Measurements from ENCODE around the gene CRACR2B. TPM values are rescaled to one million over a fixed set of nuclear protein-coding genes. Genes with fewer than 3 reads are reported as not detected.
A peak's percentile ranks its signal among the peaks of the same experiment; 100 is the strongest.

The CRACR2B gene
- total and polyA plus RNA-seq, 2 donors from 2014 or later: 16.5 to 22.6 TPM

GRCh38 chr11:782264-783174 is 45.2 kb upstream of the CRACR2B start:
- TF ChIP-seq, protein P1, sequence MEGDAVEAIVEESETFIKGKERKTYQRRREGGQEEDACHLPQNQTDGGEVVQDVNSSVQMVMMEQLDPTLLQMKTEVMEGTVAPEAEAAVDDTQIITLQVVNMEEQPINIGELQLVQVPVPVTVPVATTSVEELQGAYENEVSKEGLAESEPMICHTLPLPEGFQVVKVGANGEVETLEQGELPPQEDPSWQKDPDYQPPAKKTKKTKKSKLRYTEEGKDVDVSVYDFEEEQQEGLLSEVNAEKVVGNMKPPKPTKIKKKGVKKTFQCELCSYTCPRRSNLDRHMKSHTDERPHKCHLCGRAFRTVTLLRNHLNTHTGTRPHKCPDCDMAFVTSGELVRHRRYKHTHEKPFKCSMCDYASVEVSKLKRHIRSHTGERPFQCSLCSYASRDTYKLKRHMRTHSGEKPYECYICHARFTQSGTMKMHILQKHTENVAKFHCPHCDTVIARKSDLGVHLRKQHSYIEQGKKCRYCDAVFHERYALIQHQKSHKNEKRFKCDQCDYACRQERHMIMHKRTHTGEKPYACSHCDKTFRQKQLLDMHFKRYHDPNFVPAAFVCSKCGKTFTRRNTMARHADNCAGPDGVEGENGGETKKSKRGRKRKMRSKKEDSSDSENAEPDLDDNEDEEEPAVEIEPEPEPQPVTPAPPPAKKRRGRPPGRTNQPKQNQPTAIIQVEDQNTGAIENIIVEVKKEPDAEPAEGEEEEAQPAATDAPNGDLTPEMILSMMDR (IDR thresholded peaks at IDR 0.05; ENCODE audit: borderline replicate concordance, extremely low read depth, insufficient read depth): no peak
- peaks cover 0 to 7% (median 0%) of the 10 kb centered on the region in 3 donors for H3K4me1 ChIP-seq (ENCODE audit: control insufficient read depth in 2 of 3, insufficient read depth in 2 of 3, low read depth in 1 of 3, low read length in 3 of 3)
- H3K4me3 ChIP-seq (ENCODE audit: low read length in 3 of 3): no peak overlapping the region
- H3K27ac ChIP-seq (ENCODE audit: low read depth in 2 of 2, low read length in 2 of 2): no peak overlapping the region
- no peaks in the 10 kb centered on the region for H3K9me3 ChIP-seq (ENCODE audit: control insufficient read depth in 2 of 3, insufficient read depth in 1 of 3, low read length in 3 of 3)
- peaks cover 0 to 4% (median 0%) of the 10 kb centered on the region in 3 donors for H3K36me3 ChIP-seq (ENCODE audit: control insufficient read depth in 2 of 3, insufficient read depth in 3 of 3, low read length in 3 of 3)
- DNase-seq (no peak), FAIRE-seq (no peak)
- H3K9ac ChIP-seq (ENCODE audit: low read length in 3 of 3): no peak overlapping the region
- intact Hi-C loops (cut with DNase I): no loop called here
- no peaks in the 10 kb centered on the region for H3K27me3 ChIP-seq (ENCODE audit: control insufficient read depth, insufficient read depth, low read length)

DNA sequence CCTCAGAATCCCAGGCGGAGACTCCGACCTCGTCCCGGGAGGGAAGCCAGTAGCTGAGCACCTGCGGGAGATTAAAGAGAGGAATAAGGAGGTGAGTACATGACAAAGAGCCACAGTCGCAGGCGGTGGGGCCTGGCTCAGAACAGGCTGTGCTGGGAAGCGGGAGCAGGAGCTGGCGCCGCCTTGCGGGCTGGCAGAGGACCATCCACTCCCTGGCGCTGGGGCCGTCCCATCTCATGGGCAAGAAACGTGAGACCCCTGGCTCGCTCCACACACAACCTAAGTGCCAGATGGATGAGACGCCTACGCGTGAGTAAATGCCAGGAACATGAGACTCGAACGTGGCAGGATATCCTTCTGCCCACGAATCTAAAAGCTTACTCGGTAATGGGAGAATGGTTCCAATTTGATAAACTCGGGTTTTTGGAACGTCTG is 44.1 kb upstream of the CRACR2B start:
- Histone ChIP-seq H3K27ac (ENCODE audit: low read depth in 2 of 2, low read length in 2 of 2) (no peak overlapping the region), H3K27me3 (ENCODE audit: control insufficient read depth, insufficient read depth, low read length) (no peaks in the 10 kb centered on the region), H3K4me3 (ENCODE audit: low read length in 3 of 3) (no peak overlapping the region), H3K36me3 (ENCODE audit: control insufficient read depth in 2 of 3, insufficient read depth in 3 of 3, low read length in 3 of 3) (peaks cover 0 to 4% (median 0%) of the 10 kb centered on the region in 3 donors), H3K9me3 (ENCODE audit: control insufficient read depth in 2 of 3, insufficient read depth in 1 of 3, low read length in 3 of 3) (no peaks in the 10 kb centered on the region), H3K9ac (ENCODE audit: low read length in 3 of 3) (no peak overlapping the region), H3K4me1 (ENCODE audit: control insufficient read depth in 2 of 3, insufficient read depth in 2 of 3, low read depth in 1 of 3, low read length in 3 of 3) (peaks cover 0 to 4% (median 0%) of the 10 kb centered on the region in 3 donors)
- TF ChIP-seq, protein P1 (IDR thresholded peaks at IDR 0.05; ENCODE audit: borderline replicate concordance, extremely low read depth, insufficient read depth): peak; percentile 49
- no peak for FAIRE-seq
- intact Hi-C loops (cut with DNase I): no loop called here
- DNase-seq: peak; percentile 92 to 93 (median 93)

DNA sequence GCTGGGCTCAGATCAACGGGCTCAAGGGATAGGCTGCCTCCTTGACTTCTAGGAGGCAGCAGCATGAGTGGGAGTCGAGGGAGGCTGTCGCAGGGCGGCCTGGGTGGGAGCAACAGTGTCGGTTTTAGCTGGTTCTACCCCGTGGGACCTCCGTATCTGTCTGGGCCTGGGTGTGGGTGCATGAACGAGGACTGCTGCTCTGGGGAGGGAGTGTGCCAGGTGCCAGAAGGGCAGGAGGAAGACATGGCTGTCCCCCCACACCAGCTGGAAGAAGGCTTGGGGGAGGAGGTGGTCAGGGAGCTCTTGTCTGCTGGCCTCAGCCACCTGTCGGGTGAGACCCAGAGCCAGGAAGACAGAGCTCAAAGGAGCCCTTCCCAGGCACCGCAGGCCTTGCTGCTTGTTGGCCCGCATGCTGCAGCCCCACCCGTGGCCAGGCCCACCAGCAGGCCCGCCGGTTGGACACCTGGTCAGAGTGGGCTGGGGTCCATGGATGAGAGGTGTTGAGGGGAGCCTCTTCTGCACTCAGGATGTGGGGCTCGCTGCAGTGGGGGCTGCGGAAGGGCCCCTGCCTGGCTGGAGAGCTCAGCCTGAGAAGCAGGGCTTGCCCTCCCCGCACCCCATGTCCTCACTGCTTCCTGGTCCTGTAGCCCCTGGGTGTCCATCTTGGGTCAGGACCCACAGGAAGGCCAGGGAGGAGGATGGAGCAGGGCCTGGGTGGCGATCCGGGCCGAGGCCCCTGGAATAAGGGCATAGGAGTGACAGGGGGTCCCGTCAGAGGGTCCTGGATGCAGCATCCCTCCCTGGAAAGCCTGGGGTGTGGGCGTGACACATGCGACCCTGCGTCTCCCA is 41.3 kb upstream of the CRACR2B start:
- Histone ChIP-seq H3K36me3 (ENCODE audit: control insufficient read depth in 2 of 3, insufficient read depth in 3 of 3, low read length in 3 of 3) (peaks cover 0 to 4% (median 0%) of the 10 kb centered on the region in 3 donors), H3K4me3 (ENCODE audit: low read length in 3 of 3) (no peak overlapping the region), H3K27me3 (ENCODE audit: control insufficient read depth, insufficient read depth, low read length) (no peaks in the 10 kb centered on the region), H3K9ac (ENCODE audit: low read length in 3 of 3) (no peak overlapping the region), H3K4me1 (ENCODE audit: control insufficient read depth in 2 of 3, insufficient read depth in 2 of 3, low read depth in 1 of 3, low read length in 3 of 3) (peaks cover 0 to 3% (median 0%) of the 10 kb centered on the region in 3 donors), H3K27ac (ENCODE audit: low read depth in 2 of 2, low read length in 2 of 2) (no peak overlapping the region), H3K9me3 (ENCODE audit: control insufficient read depth in 2 of 3, insufficient read depth in 1 of 3, low read length in 3 of 3) (no peaks in the 10 kb centered on the region)
- intact Hi-C loops (cut with DNase I): no loop called here
- no peak for FAIRE-seq
- TF ChIP-seq, protein P1 (IDR thresholded peaks at IDR 0.05; ENCODE audit: borderline replicate concordance, extremely low read depth, insufficient read depth): no peak
- DNase-seq: no peak

Data from kidney (tissue), 14 donors.